Breast epithelium (tissue), 4 donors: ENCODE results near the gene ACOT9. TPM values are rescaled to one million over a fixed set of nuclear protein-coding genes. Genes with fewer than 3 reads are reported as not detected.

Source experiments
- DNase-seq, 2 donors: peaks; one replicate each; pipeline ENCODE4 v3.0.0-alpha.2; 2019; ENCODE audit warnings: low spot score in 2 of 2
- H3K27ac ChIP-seq, 2 donors: fragments of 200-600 bp; sonication (generic) in 1 of 2; one replicate each; pipeline ENCODE4 v1.5.1; 2016 to 2019; ENCODE audit warnings: mild to moderate bottlenecking in 1 of 2
- H3K27me3 ChIP-seq, 2 donors: fragments of 200-600 bp; sonication (generic) in 1 of 2; one replicate each; pipeline versions ENCODE4 v1.5.1 to v1.6.0; 2017 to 2019; ENCODE audit warnings: control low read depth in 1 of 2, mild to moderate bottlenecking in 1 of 2
- H3K36me3 ChIP-seq: fragments of 200-600 bp; one replicate; pipeline ENCODE4 v1.5.1; 2019
- H3K4me1 ChIP-seq, 2 donors: fragments of 200-600 bp; sonication (generic); one replicate each; pipeline ENCODE4 v1.5.1; 2016 to 2019; ENCODE audit warnings: control low read depth in 1 of 2
- H3K4me3 ChIP-seq, 3 donors: fragments of 200-600 bp; sonication (generic); 1 replicate in 2 of 3; 2 replicates in 1 of 3; pipeline ENCODE4 v1.5.1; 2016 to 2019; ENCODE audit warnings: mild to moderate bottlenecking in 3 of 3, moderate library complexity in 2 of 3
- H3K9me3 ChIP-seq, 2 donors: fragments of 200-600 bp; sonication (generic) in 1 of 2; one replicate each; pipeline ENCODE4 v1.5.1; 2016 to 2019; ENCODE audit warnings: control low read depth in 1 of 2
- CTCF ChIP-seq, 3 donors: fragments of 450-650 bp; IDR thresholded peaks; one replicate each; pipeline ENCODE4 v1.5.1; 2016 to 2017; ENCODE audit warnings: antibody characterized with exemption in 3 of 3, mild to moderate bottlenecking in 3 of 3, moderate library complexity in 3 of 3
- POLR2A ChIP-seq: fragments of 450-650 bp; IDR thresholded peaks from one replicate; pipeline ENCODE4 v1.6.1; 2016; ENCODE audit warnings: antibody characterized with exemption, mild to moderate bottlenecking, moderate library complexity
- POLR2AphosphoS5 ChIP-seq, 3 donors: sonication (generic); formaldehyde crosslinking; IDR thresholded peaks; one replicate each; pipeline ENCODE4 v1.6.1; 2017; ENCODE audit warnings: antibody characterized with exemption in 3 of 3
- intact Hi-C: fragments of 100-400 bp; cut with DNase I; formaldehyde crosslinking; loops from one replicate; pipeline ENCODE4 v1.15.1; 2023; ENCODE audit warnings: low total_unique reads
- total RNA-seq, 3 donors: library from RNA; depleted of rRNA; stranded (reverse); fragments of >200 nt; gene quantifications; one replicate each; pipeline ENCODE4 v1.1.0, GENCODE V29; 2016

ACOT9 gene
- total RNA-seq, 3 donors from 2014 or later: 38.7 to 42.3 (median 41.0) TPM

GRCh38 chrX:23736030-23736429 lies 7.0 kb downstream of the ACOT9 start:
- Histone ChIP-seq H3K4me3 (no peak overlapping the region), H3K27ac (no peak overlapping the region)
- TF ChIP-seq CTCF (IDR thresholded peaks at IDR 0.05) (no peak), POLR2A (no peak), POLR2AphosphoS5 (IDR thresholded peaks at IDR 0.05) (no peak)

GRCh38 chrX:23732704-23733103 lies 10.4 kb downstream of the ACOT9 start:
- no peak for TF ChIP-seq POLR2AphosphoS5 (IDR thresholded peaks at IDR 0.05)
- no peak for TF ChIP-seq POLR2A
- TF ChIP-seq CTCF (IDR thresholded peaks at IDR 0.05): no peak
- Histone ChIP-seq H3K9me3 (no peaks in the 10 kb centered on the region), H3K36me3 (no peaks in the 10 kb centered on the region), H3K27me3 (peaks cover 0 to 6% of the 10 kb centered on the region in 2 donors), H3K4me3 (no peak overlapping the region), H3K27ac (no peak overlapping the region), H3K4me1 (no peaks in the 10 kb centered on the region)
- intact Hi-C loops: no loop called here
- DNase-seq: no peak

More at GRCh38 chrX:23736030-23736429, 7.0 kb downstream of the ACOT9 start:
- H3K36me3 ChIP-seq: no peaks in the 10 kb centered on the region
- intact Hi-C loops: no loop called here
- no peak for DNase-seq
- H3K27me3 ChIP-seq: no peaks in the 10 kb centered on the region
- H3K4me1 ChIP-seq: no peaks in the 10 kb centered on the region
- H3K9me3 ChIP-seq: no peaks in the 10 kb centered on the region

DNA sequence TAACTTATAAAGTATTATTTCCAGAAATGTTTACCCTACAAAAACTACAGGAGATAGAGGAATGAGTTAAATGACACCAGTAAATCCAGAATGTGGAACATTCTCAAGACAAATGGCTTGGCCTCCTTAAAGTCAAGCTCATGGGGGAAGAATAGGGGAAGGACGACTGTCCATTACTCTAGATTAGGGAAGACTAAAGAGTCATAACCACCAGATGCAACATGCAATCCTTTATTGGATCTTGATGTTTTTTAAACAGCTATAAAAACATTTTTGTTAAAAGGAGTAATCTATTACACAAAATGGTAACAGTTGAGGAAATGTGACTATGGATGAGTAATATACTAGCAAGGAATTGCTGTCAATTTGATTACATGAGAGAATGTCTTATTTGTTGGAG lies 11.1 kb downstream of the ACOT9 start:
- no peaks in the 10 kb centered on the region for H3K4me1 ChIP-seq
- no peak for TF ChIP-seq CTCF (IDR thresholded peaks at IDR 0.05)
- TF ChIP-seq POLR2A: no peak
- TF ChIP-seq POLR2AphosphoS5 (IDR thresholded peaks at IDR 0.05): no peak
- peaks cover 0 to 6% of the 10 kb centered on the region in 2 donors for H3K27me3 ChIP-seq
- no peak overlapping the region for H3K4me3 ChIP-seq
- no peaks in the 10 kb centered on the region for H3K9me3 ChIP-seq
- no peak for DNase-seq
- intact Hi-C loops: no loop called here
- no peak overlapping the region for H3K27ac ChIP-seq
- no peaks in the 10 kb centered on the region for H3K36me3 ChIP-seq

- Histone ChIP-seq H3K9me3 (no peaks in the 10 kb centered on the region), H3K4me1 (no peaks in the 10 kb centered on the region), H3K36me3 (no peaks in the 10 kb centered on the region), H3K27ac (no peak overlapping the region), H3K27me3 (peaks cover 0 to 6% of the 10 kb centered on the region in 2 donors), H3K4me3 (no peak overlapping the region)
- intact Hi-C loops: no loop called here
- no peak for DNase-seq
- TF ChIP-seq POLR2AphosphoS5 (IDR thresholded peaks at IDR 0.05): no peak
- TF ChIP-seq CTCF (IDR thresholded peaks at IDR 0.05): no peak
- TF ChIP-seq POLR2A: no peak
Measured at GRCh38 chrX:23729214-23729613, 13.9 kb downstream of the ACOT9 start.

DNA sequence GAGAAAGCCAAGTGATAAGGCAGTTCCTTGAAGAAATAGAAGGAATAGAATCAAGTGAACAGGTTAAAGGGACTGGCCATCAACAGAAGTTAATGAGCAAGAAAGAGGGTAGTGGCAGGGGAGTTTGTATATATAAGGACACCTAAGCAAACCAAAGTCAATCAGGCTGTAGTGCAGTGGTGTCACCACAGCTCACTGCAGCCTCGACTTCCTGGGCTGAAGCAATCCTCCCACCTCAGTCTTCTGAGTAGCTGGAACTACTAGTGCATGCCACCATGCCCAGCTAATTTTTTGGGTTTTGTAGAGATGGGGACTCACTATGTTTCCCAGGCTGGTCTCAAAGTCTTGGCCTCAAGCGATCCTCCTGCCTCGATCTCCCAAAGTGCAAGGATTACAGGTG lies 15.9 kb downstream of the ACOT9 start:
- Histone ChIP-seq H3K36me3 (no peaks in the 10 kb centered on the region), H3K9me3 (no peaks in the 10 kb centered on the region)

More for the DNA sequence above, 15.9 kb downstream of the ACOT9 start:
- no peak overlapping the region for H3K4me3 ChIP-seq
- H3K27ac ChIP-seq: no peak overlapping the region
- peaks cover 0 to 6% of the 10 kb centered on the region in 2 donors for H3K27me3 ChIP-seq
- H3K4me1 ChIP-seq: no peaks in the 10 kb centered on the region
- intact Hi-C loops: no loop called here
- DNase-seq: no peak
- TF ChIP-seq POLR2AphosphoS5 (IDR thresholded peaks at IDR 0.05): no peak
- TF ChIP-seq CTCF (IDR thresholded peaks at IDR 0.05): no peak
- no peak for TF ChIP-seq POLR2A
